Measurements from ENCODE around the gene TRIM8.

The TRIM8 gene

GRCh38 chr10:102624751-102625645 is 19.3 kb upstream of the TRIM8 start:
- Mint-ChIP-seq H3K4me1 (no peaks in the 10 kb centered on the region), H3K36me3 (peaks cover 2% of the 10 kb centered on the region), H3K9me3 (no peaks in the 10 kb centered on the region), H3K27ac (no peak overlapping the region), H3K27me3 (no peaks in the 10 kb centered on the region), H3K4me3 (no peak overlapping the region)

GRCh38 chr10:102626026-102626685 is 18.1 kb upstream of the TRIM8 start:
- Mint-ChIP-seq H3K36me3 (peaks cover 2% of the 10 kb centered on the region), H3K9me3 (no peaks in the 10 kb centered on the region), H3K4me3 (no peak overlapping the region), H3K27me3 (no peaks in the 10 kb centered on the region), H3K27ac (no peak overlapping the region), H3K4me1 (no peaks in the 10 kb centered on the region)

- H3K4me1 Mint-ChIP-seq, result peaks cover 5% of the 10 kb centered on the region
- H3K27ac Mint-ChIP-seq, result no peak overlapping the region
- no peaks in the 10 kb centered on the region for H3K27me3 Mint-ChIP-seq
- H3K9me3 Mint-ChIP-seq, result no peaks in the 10 kb centered on the region
- H3K4me3 Mint-ChIP-seq, result no peak overlapping the region
- H3K36me3 Mint-ChIP-seq, result peaks cover 2% of the 10 kb centered on the region
These were observed 17.0 kb upstream of the TRIM8 start for GRCh38 chr10:102627291-102627735.

GRCh38 chr10:102627736-102628293 is 16.5 kb upstream of the TRIM8 start:
- Mint-ChIP-seq H3K9me3 (no peaks in the 10 kb centered on the region), H3K4me1 (peaks cover 10% of the 10 kb centered on the region), H3K4me3 (no peak overlapping the region), H3K36me3 (peaks cover 2% of the 10 kb centered on the region), H3K27ac (no peak overlapping the region), H3K27me3 (no peaks in the 10 kb centered on the region)

GRCh38 chr10:102628451-102628911 is 15.8 kb upstream of the TRIM8 start:
- H3K4me3 Mint-ChIP-seq, result no peak overlapping the region
- no peaks in the 10 kb centered on the region for H3K9me3 Mint-ChIP-seq
- peaks cover 17% of the 10 kb centered on the region for H3K4me1 Mint-ChIP-seq
- no peak overlapping the region for H3K27ac Mint-ChIP-seq
- no peaks in the 10 kb centered on the region for H3K36me3 Mint-ChIP-seq
- no peaks in the 10 kb centered on the region for H3K27me3 Mint-ChIP-seq

- H3K4me3 Mint-ChIP-seq, result no peak overlapping the region
- no peak overlapping the region for H3K27ac Mint-ChIP-seq
These were observed 14.3 kb upstream of the TRIM8 start for GRCh38 chr10:102629661-102630614.

GRCh38 chr10:102630663-102631062 is 13.6 kb upstream of the TRIM8 start:
- Mint-ChIP-seq H3K9me3 (no peaks in the 10 kb centered on the region), H3K27ac (no peak overlapping the region), H3K27me3 (no peaks in the 10 kb centered on the region), H3K4me1 (peaks cover 36% of the 10 kb centered on the region), H3K4me3 (no peak overlapping the region), H3K36me3 (no peaks in the 10 kb centered on the region)

More at GRCh38 chr10:102629661-102630614, 14.3 kb upstream of the TRIM8 start:
- Mint-ChIP-seq H3K9me3 (no peaks in the 10 kb centered on the region), H3K4me1 (peaks cover 29% of the 10 kb centered on the region), H3K27me3 (no peaks in the 10 kb centered on the region), H3K36me3 (no peaks in the 10 kb centered on the region)

GRCh38 chr10:102631525-102632393 is 12.5 kb upstream of the TRIM8 start:
- Mint-ChIP-seq H3K27me3 (no peaks in the 10 kb centered on the region), H3K4me1 (peaks cover 44% of the 10 kb centered on the region), H3K9me3 (no peaks in the 10 kb centered on the region), H3K4me3 (no peak overlapping the region), H3K27ac (no peak overlapping the region), H3K36me3 (no peaks in the 10 kb centered on the region)

- Mint-ChIP-seq H3K9me3 (no peaks in the 10 kb centered on the region), H3K4me1 (peaks cover 46% of the 10 kb centered on the region), H3K27ac (peak overlapping the region; percentile 62), H3K27me3 (no peaks in the 10 kb centered on the region), H3K4me3 (peak overlapping the region; percentile 30), H3K36me3 (no peaks in the 10 kb centered on the region)
These were observed 11.7 kb upstream of the TRIM8 start for GRCh38 chr10:102632394-102633111.

- peak overlapping the region; percentile 94 for H3K27ac Mint-ChIP-seq
These were observed 11.0 kb upstream of the TRIM8 start for GRCh38 chr10:102633287-102633686.

GRCh38 chr10:102633848-102634247 is 10.4 kb upstream of the TRIM8 start:
- Mint-ChIP-seq H3K4me3 (no peak overlapping the region), H3K27me3 (no peaks in the 10 kb centered on the region), H3K4me1 (peaks cover 46% of the 10 kb centered on the region)

More at GRCh38 chr10:102633287-102633686, 11.0 kb upstream of the TRIM8 start:
- Mint-ChIP-seq H3K27me3 (no peaks in the 10 kb centered on the region), H3K4me1 (peaks cover 46% of the 10 kb centered on the region), H3K4me3 (peak overlapping the region; percentile 47), H3K36me3 (no peaks in the 10 kb centered on the region), H3K9me3 (no peaks in the 10 kb centered on the region)

GRCh38 chr10:102634686-102635085 is 9.6 kb upstream of the TRIM8 start:
- Mint-ChIP-seq H3K4me3 (no peak overlapping the region), H3K4me1 (peaks cover 46% of the 10 kb centered on the region), H3K36me3 (no peaks in the 10 kb centered on the region), H3K27ac (peak overlapping the region; percentile 74), H3K9me3 (no peaks in the 10 kb centered on the region), H3K27me3 (no peaks in the 10 kb centered on the region)

More at GRCh38 chr10:102633848-102634247, 10.4 kb upstream of the TRIM8 start:
- Mint-ChIP-seq H3K27ac (peak overlapping the region; percentile 68), H3K36me3 (no peaks in the 10 kb centered on the region), H3K9me3 (no peaks in the 10 kb centered on the region)

- no peaks in the 10 kb centered on the region for H3K27me3 Mint-ChIP-seq
- peaks cover 46% of the 10 kb centered on the region for H3K4me1 Mint-ChIP-seq
- peak overlapping the region; percentile 97 for H3K27ac Mint-ChIP-seq
- H3K4me3 Mint-ChIP-seq, result peak overlapping the region; percentile 33
- no peaks in the 10 kb centered on the region for H3K36me3 Mint-ChIP-seq
- no peaks in the 10 kb centered on the region for H3K9me3 Mint-ChIP-seq
These were observed 8.9 kb upstream of the TRIM8 start for GRCh38 chr10:102635377-102635776.

Measured in activated naive CD4-positive, alpha-beta T cell treated with anti-CD3 and anti-CD28 coated beads, Interleukin-2, amount 50 U/mL, for 24 hours (primary cell).